GM12892 (cell line): ENCODE results near the gene C11orf24.

Source experiments
- POLR2A ChIP-seq: IDR thresholded peaks from 2 replicates; pipeline ENCODE4 v1.6.1; 2011; ENCODE audit warnings: low read depth, low read length, control low read depth
- POLR2AphosphoS5 ChIP-seq: IDR thresholded peaks from 2 replicates; pipeline ENCODE4 v1.6.1; 2011; ENCODE audit warnings: low read depth, low read length, control low read depth
- TAF1 ChIP-seq: IDR thresholded peaks from 2 replicates; pipeline ENCODE4 v1.6.1; 2011; ENCODE audit warnings: low read depth, mild to moderate bottlenecking, control low read depth, low read length, borderline replicate concordance

DNA sequence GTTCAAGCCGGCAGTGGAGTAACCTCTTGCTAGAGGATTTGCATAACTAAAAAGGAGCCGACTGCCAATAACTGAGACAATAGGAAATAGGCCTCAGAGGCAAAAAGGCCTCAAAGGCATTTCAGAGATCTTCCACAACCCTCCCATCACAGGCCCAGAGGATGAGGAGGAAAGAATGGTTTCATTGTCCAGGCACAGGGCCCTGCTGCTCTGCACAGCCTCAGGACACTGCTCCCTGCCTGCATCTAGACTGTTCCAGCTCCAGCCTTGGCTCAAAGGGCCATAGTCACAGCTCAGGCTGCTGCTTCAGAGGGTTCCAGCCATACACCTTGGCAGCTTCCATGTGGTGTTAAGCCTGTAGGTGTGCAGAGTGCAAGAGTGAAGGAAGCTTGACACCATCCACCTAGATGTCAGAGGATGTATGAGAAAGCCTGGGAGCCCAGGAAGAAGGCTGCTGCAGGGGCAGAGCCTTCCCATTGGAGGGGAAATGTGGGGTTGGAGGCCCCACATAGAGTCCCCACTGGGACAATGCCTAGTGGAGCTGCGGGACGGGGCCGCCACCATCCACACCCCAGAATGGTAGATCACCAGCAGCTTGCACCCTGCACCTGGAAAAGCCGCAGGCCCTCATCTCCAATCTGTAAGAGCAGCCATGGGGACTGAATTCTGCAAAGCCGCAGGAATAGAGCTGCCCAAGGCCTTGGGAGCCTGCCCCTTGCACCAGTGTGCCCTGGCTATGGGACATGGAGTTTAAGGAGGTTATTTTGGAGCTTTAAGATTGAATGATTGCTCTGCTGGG is 32.4 kb upstream of the C11orf24 start:
- TF ChIP-seq POLR2AphosphoS5 (no peak), POLR2A (no peak), TAF1 (no peak)
